GM12892 (cell line): ENCODE results near the gene MFSD1.

ENCODE experiments used
- POLR2A ChIP-seq: IDR thresholded peaks from 2 replicates; pipeline ENCODE4 v1.6.1; 2011; ENCODE audit warnings: low read depth, low read length, control low read depth
- POLR2AphosphoS5 ChIP-seq: IDR thresholded peaks from 2 replicates; pipeline ENCODE4 v1.6.1; 2011; ENCODE audit warnings: low read depth, low read length, control low read depth
- TAF1 ChIP-seq: IDR thresholded peaks from 2 replicates; pipeline ENCODE4 v1.6.1; 2011; ENCODE audit warnings: low read depth, mild to moderate bottlenecking, control low read depth, low read length, borderline replicate concordance

GRCh38 chr3:158763421-158763820 lies 38.4 kb upstream of the MFSD1 start:
- TF ChIP-seq POLR2AphosphoS5 (no peak), POLR2A (no peak), TAF1 (no peak)
